ENCODE data around the gene STX4. TPM values are rescaled to one million over a fixed set of nuclear protein-coding genes. Genes with fewer than 3 reads are reported as not detected.

Gene STX4
- total RNA-seq, 1 experiment from 2014 or later = 26.0 TPM

DNA sequence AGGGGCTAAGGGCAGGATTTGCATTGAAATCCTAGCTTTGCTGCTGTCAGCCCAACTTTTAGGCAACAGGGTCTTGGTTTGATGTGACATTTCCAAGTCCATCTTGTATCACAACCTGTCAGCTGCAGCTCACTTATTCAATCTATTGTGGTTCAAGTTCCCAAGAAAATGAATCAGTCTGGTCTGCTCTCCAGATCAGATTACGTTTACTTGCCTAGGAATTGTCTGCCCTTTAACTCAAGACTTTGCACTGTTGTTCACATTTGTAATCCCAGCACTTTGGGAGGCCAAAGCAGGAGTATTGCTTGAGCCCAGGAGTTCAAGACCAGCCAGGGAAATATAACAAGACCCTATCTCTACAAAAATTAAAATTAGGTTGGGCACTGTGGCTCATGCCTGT, 10.0 kb downstream of the STX4 start:
- Histone ChIP-seq H3K36me3 (ENCODE audit: control insufficient read depth in 1 of 2, insufficient read depth in 2 of 2, low read length in 2 of 2) (no peaks in the 10 kb centered on the region; a peak in 1 of 4 replicates), H4K20me1 (ENCODE audit: insufficient read depth) (no peaks in the 10 kb centered on the region), H3K9ac (ENCODE audit: low read length) (no peak overlapping the region), H3K4me1 (ENCODE audit: control insufficient read depth in 1 of 2, insufficient read depth in 2 of 2, low read length in 2 of 2) (peaks cover 0 to 7% of the 10 kb centered on the region in 2 experiments; a peak in 1 of 4 replicates), H3K27me3 (ENCODE audit: insufficient read depth, low read length) (no peaks in the 10 kb centered on the region), H3K9me3 (ENCODE audit: control insufficient read depth in 1 of 2, insufficient read depth in 1 of 2, low read depth in 1 of 2, low read length in 2 of 2) (no peaks in the 10 kb centered on the region), H3K79me2 (ENCODE audit: insufficient read depth, low read length) (no peaks in the 10 kb centered on the region), H3K9me2 (ENCODE audit: insufficient read depth) (no peaks in the 10 kb centered on the region), H3K27ac (ENCODE audit: low read depth, low read length) (no peak overlapping the region), H2AFZ (ENCODE audit: low read depth, low read length, poor library complexity, severe bottlenecking) (no peak overlapping the region), H3K4me3 (replicated peaks in 1 of 2; ENCODE audit: low read depth in 1 of 2, low read length in 2 of 2) (no peak overlapping the region), H3K4me2 (ENCODE audit: low read length) (no peak overlapping the region)
- no TSS peak for BruUV-seq (replicated peaks)
- ChIA-PET CTCF (no interaction called here), POLR2A (no interaction called here), RAD21 (ENCODE audit: low non-redundant PET in 1 of 2, low total read pairs in 2 of 2, uncharacterized antibody in 2 of 2, unreplicated experiment in 2 of 2) (no interaction called here)
- intact Hi-C loops (cut with micrococcal nuclease) = no loop called here
- no peak for ATAC-seq
- DNase-seq (ENCODE audit: low read depth, low spot score) = no peak
- no peak for TF ChIP-seq POLR2A (IDR thresholded peaks at IDR 0.05; ENCODE audit: borderline replicate concordance, extremely low read depth, insufficient read depth, insufficient read length)
- TF ChIP-seq EZH2phosphoT487 (IDR thresholded peaks at IDR 0.05; ENCODE audit: borderline replicate concordance) = no peak
- no peak for TF ChIP-seq ZNF274 (IDR thresholded peaks at IDR 0.05; ENCODE audit: low read depth, low read length)
- TF ChIP-seq, protein P1, sequence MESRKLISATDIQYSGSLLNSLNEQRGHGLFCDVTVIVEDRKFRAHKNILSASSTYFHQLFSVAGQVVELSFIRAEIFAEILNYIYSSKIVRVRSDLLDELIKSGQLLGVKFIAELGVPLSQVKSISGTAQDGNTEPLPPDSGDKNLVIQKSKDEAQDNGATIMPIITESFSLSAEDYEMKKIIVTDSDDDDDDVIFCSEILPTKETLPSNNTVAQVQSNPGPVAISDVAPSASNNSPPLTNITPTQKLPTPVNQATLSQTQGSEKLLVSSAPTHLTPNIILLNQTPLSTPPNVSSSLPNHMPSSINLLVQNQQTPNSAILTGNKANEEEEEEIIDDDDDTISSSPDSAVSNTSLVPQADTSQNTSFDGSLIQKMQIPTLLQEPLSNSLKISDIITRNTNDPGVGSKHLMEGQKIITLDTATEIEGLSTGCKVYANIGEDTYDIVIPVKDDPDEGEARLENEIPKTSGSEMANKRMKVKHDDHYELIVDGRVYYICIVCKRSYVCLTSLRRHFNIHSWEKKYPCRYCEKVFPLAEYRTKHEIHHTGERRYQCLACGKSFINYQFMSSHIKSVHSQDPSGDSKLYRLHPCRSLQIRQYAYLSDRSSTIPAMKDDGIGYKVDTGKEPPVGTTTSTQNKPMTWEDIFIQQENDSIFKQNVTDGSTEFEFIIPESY (IDR thresholded peaks at IDR 0.05; ENCODE audit: extremely low read depth, insufficient replicate concordance, low read length) = no peak
- no peak for TF ChIP-seq RAD21 (IDR thresholded peaks at IDR 0.05; ENCODE audit: low read depth)

DNA sequence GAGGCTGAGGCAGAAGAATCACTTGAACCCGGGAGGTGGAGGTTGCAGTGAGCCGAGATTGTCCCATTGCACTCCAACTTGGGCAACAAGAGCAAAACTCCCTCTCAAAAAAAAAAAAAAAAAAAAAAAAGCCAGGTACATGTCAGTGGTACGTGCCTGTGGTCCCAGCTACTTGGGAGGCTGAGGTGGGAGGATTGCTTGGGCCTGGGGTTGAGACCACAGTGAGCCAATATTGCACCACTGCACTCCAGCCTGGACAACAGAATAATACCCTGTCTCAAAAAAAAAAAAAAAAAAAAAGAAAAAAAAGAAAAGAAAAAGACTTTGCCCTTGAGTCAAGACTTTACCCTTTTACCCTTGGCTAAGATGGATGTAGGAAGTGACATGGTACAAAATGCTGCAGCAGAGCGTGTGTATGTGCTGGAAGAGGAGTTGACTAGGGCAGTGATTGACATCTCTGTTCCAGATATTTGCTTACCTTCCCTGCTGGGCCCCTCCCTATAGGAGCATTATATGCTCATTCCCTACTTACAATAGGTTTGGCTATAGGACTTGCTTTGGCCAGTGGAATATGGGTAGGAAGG, 10.6 kb downstream of the STX4 start:
- no peak overlapping the region for H3K27ac ChIP-seq (ENCODE audit: low read depth, low read length)
- H2AFZ ChIP-seq (ENCODE audit: low read depth, low read length, poor library complexity, severe bottlenecking) = no peak overlapping the region
- H3K4me1 ChIP-seq (ENCODE audit: control insufficient read depth in 1 of 2, insufficient read depth in 2 of 2, low read length in 2 of 2) = peaks cover 0 to 7% of the 10 kb centered on the region in 2 experiments; a peak in 1 of 4 replicates
- BruUV-seq (replicated peaks) = no TSS peak
- H3K4me3 ChIP-seq (replicated peaks in 1 of 2; ENCODE audit: low read depth in 1 of 2, low read length in 2 of 2) = no peak overlapping the region
- no peaks in the 10 kb centered on the region for H3K9me2 ChIP-seq (ENCODE audit: insufficient read depth)
- ChIA-PET RAD21 (ENCODE audit: low non-redundant PET in 1 of 2, low total read pairs in 2 of 2, uncharacterized antibody in 2 of 2, unreplicated experiment in 2 of 2) (no interaction called here), CTCF (no interaction called here), POLR2A (no interaction called here)
- no peak overlapping the region for H3K9ac ChIP-seq (ENCODE audit: low read length)
- DNase-seq (ENCODE audit: low read depth, low spot score) (no peak), ATAC-seq (no peak)
- no peak for TF ChIP-seq RAD21 (IDR thresholded peaks at IDR 0.05; ENCODE audit: low read depth)
- TF ChIP-seq ZNF274 (IDR thresholded peaks at IDR 0.05; ENCODE audit: low read depth, low read length) = no peak
- intact Hi-C loops (cut with micrococcal nuclease) = no loop called here
- no peaks in the 10 kb centered on the region for H3K27me3 ChIP-seq (ENCODE audit: insufficient read depth, low read length)
- no peaks in the 10 kb centered on the region for H3K79me2 ChIP-seq (ENCODE audit: insufficient read depth, low read length)
- no peaks in the 10 kb centered on the region for H3K9me3 ChIP-seq (ENCODE audit: control insufficient read depth in 1 of 2, insufficient read depth in 1 of 2, low read depth in 1 of 2, low read length in 2 of 2)
- H3K4me2 ChIP-seq (ENCODE audit: low read length) = no peak overlapping the region
- no peaks in the 10 kb centered on the region for H4K20me1 ChIP-seq (ENCODE audit: insufficient read depth)
- H3K36me3 ChIP-seq (ENCODE audit: control insufficient read depth in 1 of 2, insufficient read depth in 2 of 2, low read length in 2 of 2) = no peaks in the 10 kb centered on the region; a peak in 1 of 4 replicates
